Lower leg skin (tissue), 3 donors: ENCODE data around the gene TP63.

Experiments used
- CTCF ChIP-seq, 3 donors: fragments of 450-650 bp; IDR thresholded peaks; one replicate each; pipeline ENCODE4 v1.5.1; 2016; ENCODE audit warnings: antibody characterized with exemption in 3 of 3, mild to moderate bottlenecking in 3 of 3, moderate library complexity in 2 of 3
- POLR2A ChIP-seq, 2 donors: fragments of 450-650 bp; IDR thresholded peaks; one replicate each; pipeline ENCODE4 v1.6.1; 2016 to 2017; ENCODE audit warnings: antibody characterized with exemption in 2 of 2, mild to moderate bottlenecking in 1 of 2, moderate library complexity in 1 of 2

- TF ChIP-seq CTCF (IDR thresholded peaks at IDR 0.05) (no peak), POLR2A (IDR thresholded peaks at IDR 0.05) (no peak)
Observed at GRCh38 chr3:189766416-189766815, 135.2 kb downstream of the TP63 start.
